Stimulated activated CD8-positive, alpha-beta memory T cell treated with anti-CD3 and anti-CD28 coated beads, Interleukin-12 subunit alpha, Interleukin-12 subunit beta, amount 100 ng/mL, for 4 hours (primary cell): ENCODE measurements around the gene SHANK3.
"Not testable (repeated sequence)": the region's sequence is repeated elsewhere in the genome, so short reads cannot be mapped to it uniquely, and the experiment has no call there.

Source experiments
- DNase-seq: peaks from one replicate; pipeline ENCODE4 v3.0.0-alpha.2; 2020; ENCODE audit warnings: low read depth

Gene SHANK3

GRCh38 chr22:50672471-50673230, at the start of gene SHANK3:
TSS of gene SHANK3 (plus strand) at chr22:50672823.
- no peak for DNase-seq

- no peak for DNase-seq
Measured at GRCh38 chr22:50624347-50625130, 48.1 kb upstream of the SHANK3 start.

GRCh38 chr22:50625131-50625567, 47.5 kb upstream of the SHANK3 start:
- DNase-seq: no peak

- no peak for DNase-seq
Measured at GRCh38 chr22:50625568-50626313, 46.9 kb upstream of the SHANK3 start.

- DNase-seq: no peak
Measured at GRCh38 chr22:50626314-50626849, 46.2 kb upstream of the SHANK3 start.

GRCh38 chr22:50626850-50627641, 45.6 kb upstream of the SHANK3 start:
- DNase-seq: no peak

- peak; percentile 63 for DNase-seq
Measured at GRCh38 chr22:50627642-50628542, 44.7 kb upstream of the SHANK3 start, which contains the start of gene ARSA. TSS of gene ARSA (minus strand) at chr22:50628152. CDS start at chr22:50627779, 373 bp downstream.

- no peak for DNase-seq
Measured at GRCh38 chr22:50628543-50629134, 44.0 kb upstream of the SHANK3 start.

- no peak for DNase-seq
Measured at GRCh38 chr22:50630376-50630775, 42.2 kb upstream of the SHANK3 start.

GRCh38 chr22:50633086-50633485, 39.5 kb upstream of the SHANK3 start:
- no peak for DNase-seq

- no peak for DNase-seq
Measured at GRCh38 chr22:50633771-50634170, 38.9 kb upstream of the SHANK3 start.

GRCh38 chr22:50635591-50635990, 37.0 kb upstream of the SHANK3 start:
- DNase-seq: no peak

GRCh38 chr22:50640296-50640695, 32.3 kb upstream of the SHANK3 start:
- DNase-seq: not testable (repeated sequence)

- DNase-seq: no peak
Measured at GRCh38 chr22:50640857-50641647, 31.6 kb upstream of the SHANK3 start.

- DNase-seq: no peak
Measured at GRCh38 chr22:50641696-50642607, 30.7 kb upstream of the SHANK3 start.

GRCh38 chr22:50643021-50643820, 29.4 kb upstream of the SHANK3 start:
- not testable (repeated sequence) for DNase-seq

GRCh38 chr22:50643821-50644101, 28.9 kb upstream of the SHANK3 start:
- not testable (repeated sequence) for DNase-seq
